Cerebellar cortex (tissue), 1 donor: Measurements from ENCODE around the gene POLR3GL.
A peak's percentile ranks its signal among the peaks of the same experiment; 100 is the strongest.

ENCODE experiments used
- DNase-seq: peaks from one replicate; pipeline ENCODE4 v3.0.0-alpha.2; 2015; ENCODE audit warnings: low spot score

POLR3GL gene

DNA sequence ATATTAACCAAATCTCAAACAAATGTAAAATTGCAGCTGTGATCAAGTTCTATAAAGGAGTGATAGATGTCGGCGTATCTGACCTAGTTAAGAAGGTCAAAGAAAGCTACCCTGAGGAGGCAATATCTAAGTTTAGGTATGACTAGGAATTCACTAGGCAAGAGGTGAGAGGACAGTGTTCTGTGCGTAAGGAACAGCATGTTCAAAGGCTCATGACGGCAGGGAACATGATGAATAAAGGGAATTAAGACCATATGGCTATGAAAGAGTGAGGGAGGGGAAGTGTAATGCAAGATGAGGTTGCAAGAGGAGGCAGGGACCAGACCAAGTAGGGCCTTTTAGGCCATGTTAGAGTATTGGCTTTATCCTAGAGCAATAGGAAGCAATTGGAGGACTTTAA lies 15.3 kb upstream of the POLR3GL start:
- DNase-seq: peak; percentile 9

GRCh38 chr1:145951526-145951925 lies 13.0 kb upstream of the POLR3GL start:
- no peak for DNase-seq

GRCh38 chr1:145952903-145953302 lies 11.6 kb upstream of the POLR3GL start:
- DNase-seq: no peak

GRCh38 chr1:145953861-145954260 lies 10.6 kb upstream of the POLR3GL start:
- DNase-seq: no peak

DNA sequence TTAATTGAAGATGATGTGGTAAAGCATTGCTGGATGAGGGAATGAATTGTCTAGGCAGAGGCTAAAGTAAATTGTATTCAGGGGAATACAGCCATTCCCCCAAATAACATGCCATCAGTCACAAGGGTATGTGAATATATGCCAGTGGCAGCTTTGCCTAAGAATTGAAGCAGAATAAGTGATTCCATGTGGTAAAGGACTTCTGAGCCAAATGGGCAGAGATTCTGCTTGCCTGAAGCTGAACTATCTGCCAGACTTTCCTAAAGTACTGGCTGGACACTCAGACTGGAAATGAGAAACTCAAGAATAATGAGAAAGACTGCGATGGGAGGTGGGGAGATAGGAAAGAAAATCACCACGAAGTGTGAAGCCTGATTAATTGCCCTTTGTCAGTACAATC lies 9.1 kb upstream of the POLR3GL start:
- DNase-seq: peak; percentile 30

GRCh38 chr1:145956361-145956760 lies 8.1 kb upstream of the POLR3GL start:
- DNase-seq: no peak

DNA sequence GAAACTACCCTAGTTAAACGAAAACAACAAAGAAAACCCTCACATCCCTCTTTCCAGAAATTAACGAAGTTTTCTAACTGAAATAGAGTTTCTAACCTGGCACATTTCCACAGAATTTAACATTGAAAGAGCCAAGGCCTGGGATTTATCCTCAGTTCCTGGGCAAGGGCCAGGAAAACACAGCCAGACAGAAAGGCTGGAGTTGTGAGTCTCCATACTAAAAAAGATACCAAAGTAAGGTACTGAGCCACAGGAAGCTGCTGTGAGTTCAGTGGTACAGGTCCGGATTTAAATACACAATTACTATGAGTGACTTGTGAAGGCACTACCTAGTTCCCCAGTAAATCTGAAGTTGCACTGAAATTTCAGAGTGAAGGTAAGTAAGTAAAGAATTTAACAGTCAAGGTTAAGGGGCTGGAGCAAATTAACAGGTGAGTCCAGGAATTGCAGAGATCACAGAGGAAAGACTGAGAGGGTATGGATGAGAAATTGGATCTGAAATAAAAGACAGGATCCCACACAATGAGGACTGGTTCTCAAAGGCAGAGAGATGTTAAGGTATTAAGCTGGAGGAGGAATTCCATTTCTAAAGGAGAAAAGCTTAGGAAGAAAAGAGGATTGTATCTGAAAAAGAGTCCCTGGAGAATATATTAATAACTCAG lies 7.6 kb upstream of the POLR3GL start:
- peak; percentile 31 for DNase-seq

GRCh38 chr1:145957443-145958319 lies 6.8 kb upstream of the POLR3GL start, which contains the start of gene LIX1L:
LIX1L (minus strand) TSS chr1:145958017; CDS start chr1:145957927, 90 bp downstream.
- peak; percentile 99 for DNase-seq

DNA sequence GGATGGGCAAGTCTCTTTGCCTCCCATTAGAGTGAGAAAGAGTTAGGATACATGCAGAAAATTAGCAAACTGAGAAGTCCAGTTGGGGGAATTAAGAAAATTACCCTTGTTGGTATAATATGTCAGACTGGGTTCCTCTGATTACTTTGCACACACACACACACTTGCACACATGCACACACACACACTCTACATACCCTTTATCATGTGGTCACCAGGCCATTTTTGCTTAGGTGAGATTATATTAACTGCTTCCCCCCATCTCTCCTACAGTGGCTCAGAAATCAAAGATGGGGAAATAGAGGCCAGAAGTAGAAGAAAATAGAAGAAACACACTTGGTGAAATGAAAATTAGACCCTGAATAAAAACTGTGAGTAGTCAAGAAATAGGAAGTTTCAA lies 5.8 kb upstream of the POLR3GL start:
- no peak for DNase-seq

GRCh38 chr1:145959333-145959732 lies 5.2 kb upstream of the POLR3GL start:
- DNase-seq: no peak

DNA sequence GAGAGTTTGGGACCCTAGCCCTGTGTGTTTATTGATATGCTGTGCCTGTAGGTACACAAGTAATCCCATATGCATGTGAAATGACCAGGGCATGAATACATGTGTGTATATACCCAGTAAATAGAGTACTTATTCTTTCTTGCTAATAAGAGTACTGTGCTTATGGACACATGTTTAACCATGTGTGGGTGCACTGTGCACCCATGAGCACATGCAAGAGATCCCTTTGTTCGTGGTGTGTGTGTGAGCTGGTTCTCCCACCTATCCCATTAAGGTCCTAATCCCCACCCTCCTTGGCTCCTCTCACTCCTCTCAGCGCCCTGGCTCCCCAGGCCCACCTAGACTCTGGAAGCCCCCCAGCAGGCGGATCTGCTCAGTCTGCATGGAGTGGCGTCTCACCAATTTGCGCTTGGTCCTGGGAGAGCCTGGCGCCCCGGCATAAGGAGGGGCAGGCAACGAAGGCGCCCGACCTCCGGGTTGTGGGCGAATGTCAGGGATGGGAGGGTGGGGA lies 4.5 kb upstream of the POLR3GL start:
- peak; percentile 28 for DNase-seq

DNA sequence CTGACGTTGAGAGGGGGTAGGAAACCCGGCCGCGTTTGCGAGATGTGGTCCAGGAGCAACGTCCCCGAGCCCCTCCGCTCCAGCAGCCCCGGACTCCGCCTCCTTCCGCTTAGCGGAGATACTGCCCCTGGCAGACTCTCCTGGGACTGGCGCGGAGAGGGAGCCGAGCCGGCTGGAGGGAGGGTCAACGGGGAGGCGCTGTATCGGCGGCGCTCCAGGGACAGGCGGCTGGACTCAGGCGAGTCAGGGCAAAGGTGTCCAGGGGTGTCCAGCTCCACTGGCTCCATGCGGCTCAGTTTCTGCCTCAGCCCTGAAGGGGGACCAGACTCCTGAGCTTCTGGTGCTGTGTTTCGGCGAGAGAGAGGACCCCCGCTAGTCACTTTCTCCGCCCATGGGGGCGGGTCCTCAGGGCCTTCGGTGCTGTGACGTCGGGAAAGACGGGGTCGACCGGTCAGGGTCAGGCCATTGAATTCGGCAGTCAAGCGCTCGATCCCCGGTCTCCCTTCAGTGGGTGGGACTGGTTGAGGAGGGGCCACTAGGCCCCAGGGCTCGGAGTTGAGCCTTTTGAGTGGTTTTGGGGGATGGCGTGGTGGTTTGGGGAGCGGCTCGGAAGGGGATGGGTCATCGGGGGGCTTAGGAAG lies 3.9 kb upstream of the POLR3GL start:
- DNase-seq: peak; percentile 76

DNA sequence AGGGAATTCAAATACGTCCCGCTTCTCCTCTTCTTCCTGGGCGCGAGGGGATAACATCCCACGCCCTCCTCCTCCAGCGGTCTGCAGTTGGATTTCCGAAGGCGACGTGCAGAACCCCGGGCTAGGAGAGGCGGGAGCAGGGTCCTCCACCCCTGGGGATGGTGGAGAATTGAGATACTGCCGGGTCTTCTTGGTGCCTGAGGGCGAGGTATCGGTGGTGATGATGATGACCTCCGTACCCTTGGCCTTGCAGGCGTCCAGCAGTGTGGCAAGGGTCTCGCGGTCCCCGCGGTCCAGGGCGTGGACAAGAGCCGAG lies 3.4 kb upstream of the POLR3GL start:
- no peak for DNase-seq

- DNase-seq: peak; percentile 76
Measured at GRCh38 chr1:145961425-145962156, 2.9 kb upstream of the POLR3GL start.

GRCh38 chr1:145962157-145963102 lies 2.1 kb upstream of the POLR3GL start:
- DNase-seq: peak; percentile 86

DNA sequence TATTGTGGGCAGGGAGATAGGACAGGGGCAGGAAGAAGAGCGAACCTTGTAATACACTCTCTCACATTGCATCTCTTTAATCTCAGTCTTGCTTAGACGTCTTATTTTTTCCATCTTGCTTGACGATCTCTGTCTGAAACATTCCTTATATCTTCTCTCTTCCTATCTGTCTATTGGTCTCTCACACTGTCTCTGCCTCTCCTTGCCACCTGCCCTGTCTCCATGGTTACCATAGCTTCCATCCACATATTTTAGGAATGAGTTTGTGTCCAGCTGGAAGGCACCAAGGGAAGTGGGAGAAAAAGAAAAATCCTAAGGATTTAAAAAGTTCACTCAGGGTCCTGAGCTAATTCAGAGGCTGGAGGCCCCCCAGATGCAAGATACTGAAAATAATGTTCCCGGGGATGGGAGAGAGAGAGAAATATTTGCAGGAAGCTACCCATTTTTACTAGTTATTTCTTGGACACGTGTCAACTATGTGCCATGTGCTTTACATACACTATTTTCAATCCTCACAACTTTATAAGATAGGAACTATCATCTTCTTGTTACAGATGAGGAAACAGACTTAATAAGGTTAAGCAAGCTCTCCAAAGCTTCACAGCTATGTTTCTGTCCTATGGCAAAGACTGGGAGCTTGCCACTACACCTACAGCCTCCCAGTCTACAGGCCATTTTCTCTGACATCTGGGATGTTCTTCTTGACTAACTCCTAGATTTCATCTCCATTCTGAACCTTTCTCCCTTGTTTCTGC lies 1.0 kb upstream of the POLR3GL start:
- DNase-seq: peak; percentile 84

DNA sequence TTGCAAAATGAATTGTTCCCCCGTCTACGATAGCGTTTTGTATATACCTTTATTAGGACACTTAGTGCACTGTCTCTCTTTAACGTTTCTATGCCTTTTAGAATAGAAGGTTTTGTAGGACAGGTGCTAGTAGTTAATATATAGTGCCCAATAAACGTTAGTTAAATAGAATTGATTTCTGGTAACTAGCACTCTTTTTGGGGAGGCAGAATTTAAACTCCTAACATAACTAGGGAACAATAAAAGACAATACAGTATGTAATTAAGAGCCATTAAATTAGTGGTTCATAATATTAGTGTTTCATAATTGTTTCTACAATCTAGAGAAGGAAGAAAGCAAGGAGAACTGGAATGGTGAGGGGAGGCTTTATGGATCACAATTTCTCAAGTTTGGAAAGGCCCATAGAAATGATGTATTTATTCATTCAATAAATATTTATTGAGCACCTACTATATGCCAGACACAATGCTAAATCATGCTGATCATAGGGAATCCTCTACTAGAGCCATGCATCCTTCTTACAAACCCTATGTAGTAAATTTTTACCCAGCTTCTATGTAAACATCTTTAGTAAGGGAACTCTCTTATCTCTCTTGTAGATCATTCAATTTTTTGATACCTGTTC lies 742 bp downstream of the POLR3GL start:
- no peak for DNase-seq

GRCh38 chr1:145967288-145967687 lies 2.8 kb downstream of the POLR3GL start:
- DNase-seq: no peak

GRCh38 chr1:145972580-145972979 lies 8.1 kb downstream of the POLR3GL start:
- DNase-seq: no peak

- DNase-seq: no peak
Measured at GRCh38 chr1:145974721-145975120, 10.2 kb downstream of the POLR3GL start.
